Stomach (tissue), 4 donors: Measurements from ENCODE around the gene SLC66A1.
A peak's percentile ranks its signal among the peaks of the same experiment; 100 is the strongest.

Experiments
- POLR2A ChIP-seq, 4 donors: fragments of 450-650 bp; IDR thresholded peaks; one replicate each; pipeline ENCODE4 v1.6.1; 2016; ENCODE audit warnings: antibody characterized with exemption in 4 of 4, control low read depth in 2 of 4, mild to moderate bottlenecking in 1 of 4, moderate library complexity in 1 of 4
- POLR2AphosphoS5 ChIP-seq, 3 donors: sonication (generic); formaldehyde crosslinking; IDR thresholded peaks; one replicate each; pipeline ENCODE4 v1.6.1; 2016; ENCODE audit warnings: antibody characterized with exemption in 3 of 3
- TF ChIP-seq, protein P1 (sequence below), 7 experiments: fragments of 450-650 bp in 4 of 7; fragments of 200-600 bp in 3 of 7; sonication (generic) in 3 of 7; IDR thresholded peaks; one replicate each; pipeline ENCODE4 v1.5.1; 2016 to 2019; ENCODE audit warnings: antibody characterized with exemption in 7 of 7, control low read depth in 2 of 7, mild to moderate bottlenecking in 1 of 7

DNA sequence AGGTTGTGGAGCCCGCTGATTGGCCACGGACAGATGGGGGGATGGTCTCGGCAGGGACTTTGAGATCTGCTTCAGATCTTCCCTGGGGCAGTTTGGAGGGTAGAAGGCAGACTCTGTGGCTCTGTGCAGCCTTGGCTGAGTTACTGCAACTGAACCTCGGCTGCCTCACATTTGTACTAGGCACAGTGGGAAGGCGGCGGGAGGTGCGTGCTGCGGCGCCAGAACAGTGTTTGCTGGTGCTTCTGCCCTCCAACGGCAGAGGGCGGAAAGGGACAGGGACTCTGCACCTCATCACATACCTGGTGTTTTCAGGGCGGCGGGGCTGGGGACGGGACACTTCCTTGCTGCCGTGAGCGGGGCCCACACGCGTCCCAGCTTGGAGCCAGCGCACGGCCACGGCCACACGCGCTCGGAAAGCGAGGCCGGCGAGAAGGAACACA lies 26.2 kb downstream of the SLC66A1 start:
- TF ChIP-seq POLR2A (IDR thresholded peaks at IDR 0.05) = no peak
- TF ChIP-seq, protein P1, sequence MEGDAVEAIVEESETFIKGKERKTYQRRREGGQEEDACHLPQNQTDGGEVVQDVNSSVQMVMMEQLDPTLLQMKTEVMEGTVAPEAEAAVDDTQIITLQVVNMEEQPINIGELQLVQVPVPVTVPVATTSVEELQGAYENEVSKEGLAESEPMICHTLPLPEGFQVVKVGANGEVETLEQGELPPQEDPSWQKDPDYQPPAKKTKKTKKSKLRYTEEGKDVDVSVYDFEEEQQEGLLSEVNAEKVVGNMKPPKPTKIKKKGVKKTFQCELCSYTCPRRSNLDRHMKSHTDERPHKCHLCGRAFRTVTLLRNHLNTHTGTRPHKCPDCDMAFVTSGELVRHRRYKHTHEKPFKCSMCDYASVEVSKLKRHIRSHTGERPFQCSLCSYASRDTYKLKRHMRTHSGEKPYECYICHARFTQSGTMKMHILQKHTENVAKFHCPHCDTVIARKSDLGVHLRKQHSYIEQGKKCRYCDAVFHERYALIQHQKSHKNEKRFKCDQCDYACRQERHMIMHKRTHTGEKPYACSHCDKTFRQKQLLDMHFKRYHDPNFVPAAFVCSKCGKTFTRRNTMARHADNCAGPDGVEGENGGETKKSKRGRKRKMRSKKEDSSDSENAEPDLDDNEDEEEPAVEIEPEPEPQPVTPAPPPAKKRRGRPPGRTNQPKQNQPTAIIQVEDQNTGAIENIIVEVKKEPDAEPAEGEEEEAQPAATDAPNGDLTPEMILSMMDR (IDR thresholded peaks at IDR 0.05) = peak in 1 of 7 experiments; percentile 15
- no peak for TF ChIP-seq POLR2AphosphoS5 (IDR thresholded peaks at IDR 0.05)
